SU-DHL-6 (cell line): ENCODE measurements around the gene NT5DC2.

Experiments used
- H2AFZ ChIP-seq: fragments of 200-600 bp; sonication (generic); 2 replicates; pipeline ENCODE4 v1.6.1; 2014; ENCODE audit warnings: low read depth, mild to moderate bottlenecking, moderate library complexity, mixed read lengths, antibody characterized with exemption, low read length; ENCODE audit not compliant: severe bottlenecking
- H3F3A ChIP-seq: fragments of 200-600 bp; shearing (Covaris generic); 2 replicates; pipeline ENCODE4 v1.6.0; 2016; ENCODE audit warnings: antibody characterized with exemption, mild to moderate bottlenecking; ENCODE audit not compliant: insufficient read depth
- H3K27ac ChIP-seq: fragments of 200-600 bp; sonication (generic); 2 replicates; pipeline ENCODE4 v1.5.1; 2016; ENCODE audit warnings: low read depth, mild to moderate bottlenecking, low read length, moderate library complexity, mixed read lengths
- H3K27me3 ChIP-seq: fragments of 200-600 bp; sonication (generic), shearing (Covaris generic); 2 replicates; pipeline ENCODE4 v1.6.0; 2014; ENCODE audit warnings: mild to moderate bottlenecking, low read length
- H3K36me3 ChIP-seq: fragments of 200-600 bp; sonication (generic); 2 replicates; pipeline ENCODE4 v1.6.1; 2014; ENCODE audit warnings: mild to moderate bottlenecking, low read length, mixed read lengths
- H3K4me2 ChIP-seq: fragments of 300-600, 200-600 bp; shearing (Covaris generic), sonication (generic); 2 replicates; pipeline ENCODE4 v1.6.0; 2014; ENCODE audit warnings: low read length, low read depth, mild to moderate bottlenecking; ENCODE audit not compliant: poor library complexity, severe bottlenecking
- H3K4me3 ChIP-seq: fragments of 200-600 bp; sonication (generic); 2 replicates; pipeline ENCODE4 v1.5.1; 2014; ENCODE audit warnings: antibody characterized with exemption, low read length, mild to moderate bottlenecking, mixed read lengths; ENCODE audit not compliant: insufficient read depth, poor library complexity, severe bottlenecking
- H3K79me2 ChIP-seq: fragments of 200-600 bp; sonication (generic); 2 replicates; pipeline ENCODE4 v1.6.1; 2014; ENCODE audit warnings: mild to moderate bottlenecking, low read length, moderate library complexity; ENCODE audit not compliant: insufficient read depth
- H3K9ac ChIP-seq: fragments of 200-600 bp; sonication (generic); 2 replicates; pipeline ENCODE4 v1.7.0; 2014; ENCODE audit warnings: mild to moderate bottlenecking, low read length
- H3K9me2 ChIP-seq: fragments of 200-600 bp; sonication (generic); replicated peaks from 2 replicates; pipeline ENCODE4 v1.6.1; 2014; ENCODE audit warnings: low read length; ENCODE audit not compliant: insufficient read depth
- H3K9me3 ChIP-seq: fragments of 200-600 bp; sonication (generic); 2 replicates; pipeline ENCODE4 v1.6.1; 2014; ENCODE audit warnings: low read length, mixed read lengths; ENCODE audit not compliant: insufficient read depth
- H4K20me1 ChIP-seq: fragments of 200-600 bp; sonication (generic); 2 replicates; pipeline ENCODE4 v1.6.1; 2014; ENCODE audit warnings: low read depth, mild to moderate bottlenecking, antibody characterized with exemption, low read length, moderate library complexity, mixed read lengths
- EZH2phosphoT487 ChIP-seq: fragments of 200-600 bp; sonication (generic), shearing (Covaris generic); conservative IDR thresholded peaks from 2 replicates; pipeline ENCODE4 v1.6.1; 2018; ENCODE audit warnings: mild to moderate bottlenecking, antibody characterized with exemption, low read length, moderate library complexity, mixed read lengths
- TF ChIP-seq, protein P1 (sequence below): fragments of 200-600 bp; sonication (generic); IDR thresholded peaks from one replicate; pipeline ENCODE4 v1.5.1; 2017; ENCODE audit warnings: antibody characterized with exemption, mild to moderate bottlenecking, low read length, moderate library complexity; ENCODE audit not compliant: insufficient read depth, poor library complexity, severe bottlenecking

Gene NT5DC2

DNA sequence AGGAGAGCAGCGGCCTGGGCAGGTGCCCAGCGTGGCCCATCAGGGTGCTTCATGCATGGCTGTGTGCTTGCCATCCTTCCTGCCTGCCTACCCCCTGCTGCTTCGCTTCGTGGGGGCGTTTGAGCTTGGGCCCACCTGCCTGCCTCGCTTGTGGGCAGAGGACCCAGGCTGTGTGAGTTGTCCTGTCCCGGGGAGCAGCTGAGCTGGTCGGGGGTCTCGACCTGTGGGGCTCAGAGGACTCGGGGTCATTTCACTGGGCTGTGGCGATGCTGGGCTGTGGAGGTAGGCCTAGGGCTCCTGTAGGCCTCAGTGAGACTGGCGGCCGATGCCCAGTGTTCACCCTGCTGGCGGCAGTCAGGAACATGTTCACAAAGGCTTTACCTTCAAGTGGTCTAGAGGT is 50.6 kb downstream of the NT5DC2 start:
- no peaks in the 10 kb centered on the region for H3K36me3 ChIP-seq

DNA sequence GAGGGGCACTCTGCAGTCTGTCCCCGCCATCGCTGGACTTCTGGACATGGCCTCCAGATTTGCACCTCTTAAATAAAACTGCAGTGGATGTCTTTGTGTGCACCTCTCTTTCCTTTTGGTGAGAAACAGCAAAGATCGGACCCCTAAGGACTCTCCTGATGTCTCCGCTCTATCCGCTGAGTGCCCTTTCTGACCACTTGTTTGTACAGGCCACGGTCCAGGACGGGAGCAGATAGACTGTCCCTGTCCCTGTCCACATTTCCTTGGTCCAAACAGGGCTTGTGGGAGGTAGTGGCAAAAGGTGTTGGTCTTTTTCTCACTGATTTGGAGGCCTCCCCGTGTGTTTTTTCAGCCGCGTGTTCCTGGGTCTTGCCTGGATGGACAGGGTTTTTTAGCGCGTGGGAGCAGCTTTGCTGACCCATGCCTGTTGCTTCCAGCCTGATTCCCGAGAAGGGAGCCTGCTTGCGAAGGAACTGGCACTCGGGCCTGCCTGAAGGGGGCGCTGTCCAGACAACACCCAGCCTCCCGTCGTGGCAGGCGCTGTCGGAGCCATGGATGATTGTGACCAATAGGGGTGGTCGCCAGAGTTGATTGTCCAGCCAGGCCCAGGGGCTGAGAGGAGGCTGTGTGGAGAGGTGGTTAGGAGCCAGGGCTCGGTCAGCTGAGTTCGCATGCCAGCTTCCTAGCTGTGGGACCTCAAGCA is 51.7 kb downstream of the NT5DC2 start:
- Histone ChIP-seq H3K27me3 (no peaks in the 10 kb centered on the region), H4K20me1 (no peaks in the 10 kb centered on the region), H3K36me3 (no peaks in the 10 kb centered on the region), H3K9me3 (no peaks in the 10 kb centered on the region), H2AFZ (no peak overlapping the region), H3K9ac (no peak overlapping the region), H3K27ac (no peak overlapping the region), H3K4me3 (no peak overlapping the region), H3K79me2 (no peaks in the 10 kb centered on the region), H3F3A (no peaks in the 10 kb centered on the region), H3K4me2 (no peak overlapping the region), H3K9me2 (no peaks in the 10 kb centered on the region)
- no peak for TF ChIP-seq EZH2phosphoT487
- TF ChIP-seq, protein P1, sequence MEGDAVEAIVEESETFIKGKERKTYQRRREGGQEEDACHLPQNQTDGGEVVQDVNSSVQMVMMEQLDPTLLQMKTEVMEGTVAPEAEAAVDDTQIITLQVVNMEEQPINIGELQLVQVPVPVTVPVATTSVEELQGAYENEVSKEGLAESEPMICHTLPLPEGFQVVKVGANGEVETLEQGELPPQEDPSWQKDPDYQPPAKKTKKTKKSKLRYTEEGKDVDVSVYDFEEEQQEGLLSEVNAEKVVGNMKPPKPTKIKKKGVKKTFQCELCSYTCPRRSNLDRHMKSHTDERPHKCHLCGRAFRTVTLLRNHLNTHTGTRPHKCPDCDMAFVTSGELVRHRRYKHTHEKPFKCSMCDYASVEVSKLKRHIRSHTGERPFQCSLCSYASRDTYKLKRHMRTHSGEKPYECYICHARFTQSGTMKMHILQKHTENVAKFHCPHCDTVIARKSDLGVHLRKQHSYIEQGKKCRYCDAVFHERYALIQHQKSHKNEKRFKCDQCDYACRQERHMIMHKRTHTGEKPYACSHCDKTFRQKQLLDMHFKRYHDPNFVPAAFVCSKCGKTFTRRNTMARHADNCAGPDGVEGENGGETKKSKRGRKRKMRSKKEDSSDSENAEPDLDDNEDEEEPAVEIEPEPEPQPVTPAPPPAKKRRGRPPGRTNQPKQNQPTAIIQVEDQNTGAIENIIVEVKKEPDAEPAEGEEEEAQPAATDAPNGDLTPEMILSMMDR, result no peak

More for the DNA sequence above, 50.6 kb downstream of the NT5DC2 start:
- Histone ChIP-seq H3K9ac (no peak overlapping the region), H3K9me3 (no peaks in the 10 kb centered on the region), H3K4me2 (no peak overlapping the region), H4K20me1 (no peaks in the 10 kb centered on the region), H3K27ac (no peak overlapping the region), H3K4me3 (no peak overlapping the region), H3K27me3 (no peaks in the 10 kb centered on the region), H3F3A (no peaks in the 10 kb centered on the region), H2AFZ (no peak overlapping the region), H3K9me2 (no peaks in the 10 kb centered on the region), H3K79me2 (no peaks in the 10 kb centered on the region)
- TF ChIP-seq, protein P1, result no peak
- TF ChIP-seq EZH2phosphoT487, result no peak

DNA sequence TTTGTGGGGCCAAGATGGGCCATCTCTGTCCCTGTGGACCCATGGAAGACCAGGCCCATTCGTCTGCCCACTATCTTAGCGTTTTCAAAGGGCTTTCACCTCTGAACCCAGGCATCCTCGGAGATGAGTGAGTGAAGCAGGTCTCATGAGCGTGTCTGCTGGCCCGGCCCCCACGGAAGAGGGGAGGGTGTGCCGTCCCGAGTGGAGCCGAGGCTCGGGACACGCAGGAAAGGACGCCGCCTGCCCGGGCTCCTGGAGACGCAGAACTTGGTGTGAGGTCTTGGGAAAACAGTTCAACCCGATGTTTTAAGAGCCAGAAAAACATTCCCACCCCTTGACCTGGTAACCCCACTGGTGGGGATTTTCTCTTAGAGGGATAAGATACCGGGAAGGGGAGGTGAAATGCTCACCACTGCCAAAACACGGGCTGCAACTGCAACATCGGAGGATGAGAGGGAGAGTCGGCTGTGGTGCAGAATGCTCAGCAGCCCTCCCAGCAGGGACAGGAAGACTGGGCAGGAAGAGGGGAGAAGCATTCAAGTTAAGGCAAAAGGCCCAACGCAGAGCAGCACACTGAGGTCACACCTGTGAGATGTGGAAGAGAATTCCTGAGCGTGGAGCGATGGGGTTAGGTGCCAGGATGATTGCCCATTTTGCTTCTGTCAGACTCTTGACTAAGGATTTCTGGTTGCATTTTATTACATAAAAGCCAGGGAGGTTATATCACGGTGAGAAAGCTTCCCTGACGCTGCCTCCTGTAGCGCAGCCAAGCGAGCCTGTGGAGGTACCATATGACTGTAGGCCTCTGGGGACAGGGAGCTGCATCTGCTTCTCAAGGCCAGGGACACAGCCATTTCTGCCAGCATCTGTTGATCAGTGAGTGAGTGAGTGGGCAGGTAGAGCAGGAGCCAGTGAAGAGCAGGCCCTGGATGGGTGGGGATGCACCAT is 52.6 kb downstream of the NT5DC2 start:
- Histone ChIP-seq H4K20me1 (no peaks in the 10 kb centered on the region), H3K9me3 (no peaks in the 10 kb centered on the region), H3K27ac (no peak overlapping the region), H3K36me3 (no peaks in the 10 kb centered on the region), H2AFZ (no peak overlapping the region), H3K9me2 (no peaks in the 10 kb centered on the region), H3F3A (no peaks in the 10 kb centered on the region), H3K27me3 (no peaks in the 10 kb centered on the region), H3K79me2 (no peaks in the 10 kb centered on the region), H3K4me3 (no peak overlapping the region), H3K9ac (no peak overlapping the region), H3K4me2 (no peak overlapping the region)
- TF ChIP-seq, protein P1, result no peak
- no peak for TF ChIP-seq EZH2phosphoT487
